ENCODE data around the gene TRPM5.

- TF ChIP-seq CTCF (IDR thresholded peaks at IDR 0.05): no peak
- TF ChIP-seq POLR2AphosphoS5 (IDR thresholded peaks at IDR 0.05): no peak
- TF ChIP-seq POLR2A (IDR thresholded peaks at IDR 0.05): no peak
Observed at GRCh38 chr11:2462986-2463765, 18.9 kb upstream of the TRPM5 start.

Data from prostate gland (tissue), 2 donors.